Epithelial cell of esophagus (primary cell): Measurements from ENCODE around the gene MAB21L4.

Experiments
- DNase-seq: peaks from one replicate; pipeline ENCODE4 v3.0.0; 2010; ENCODE audit warnings: low read depth
- H3K4me3 ChIP-seq: 2 replicates; pipeline ENCODE4 v1.5.1; 2011; ENCODE audit warnings: mild to moderate bottlenecking, low read length, control low read depth
- TF ChIP-seq, protein P1 (sequence below): IDR thresholded peaks from 2 replicates; pipeline ENCODE4 v1.5.1; 2011; ENCODE audit warnings: low read depth, mild to moderate bottlenecking, low read length, control low read depth, inconsistent platforms; ENCODE audit not compliant: insufficient read depth; ENCODE audit errors: missing control alignments

MAB21L4 gene

DNA sequence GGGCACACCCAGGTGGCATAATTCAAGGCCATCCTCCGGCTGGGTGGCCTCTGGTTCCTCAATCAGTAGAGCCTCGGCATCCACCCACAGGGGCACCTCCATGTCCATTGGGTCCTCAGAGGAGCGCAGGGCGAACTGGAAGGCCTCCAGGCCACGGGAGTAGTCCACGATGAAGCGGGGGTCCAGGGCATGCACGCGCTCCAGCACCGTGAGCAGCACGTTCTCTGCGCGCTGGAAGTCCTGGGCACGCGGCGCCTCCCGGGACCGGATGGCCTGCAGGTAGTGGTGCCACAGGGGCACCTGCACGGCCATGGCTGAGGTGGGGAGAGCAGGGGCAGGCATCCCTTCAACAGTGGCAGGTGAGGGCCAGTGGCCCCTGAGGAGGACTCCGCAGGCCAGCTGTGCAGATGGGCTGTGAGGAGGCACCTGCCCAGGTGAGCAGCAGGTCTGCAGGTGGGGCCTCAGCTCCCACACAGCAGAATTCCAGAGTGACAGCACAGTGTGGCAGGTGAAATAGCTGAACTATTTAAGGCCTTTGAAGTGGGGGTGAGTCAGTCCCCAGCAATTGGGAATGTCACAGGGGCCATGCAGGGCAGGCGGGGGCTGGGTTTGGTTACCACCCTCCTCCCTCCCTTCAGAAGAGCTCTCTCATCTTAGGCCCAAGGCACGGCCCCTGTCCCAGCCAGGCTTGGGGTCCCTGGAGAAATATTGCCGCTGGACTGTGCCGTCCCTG lies at the start of gene MAB21L4:
Gene MAB21L4 (minus strand): TSS at position 501 of the 733 bp plus-strand sequence. CDS start 159 bp downstream, at position 342.
- DNase-seq, result peak; percentile 31
- TF ChIP-seq, protein P1, sequence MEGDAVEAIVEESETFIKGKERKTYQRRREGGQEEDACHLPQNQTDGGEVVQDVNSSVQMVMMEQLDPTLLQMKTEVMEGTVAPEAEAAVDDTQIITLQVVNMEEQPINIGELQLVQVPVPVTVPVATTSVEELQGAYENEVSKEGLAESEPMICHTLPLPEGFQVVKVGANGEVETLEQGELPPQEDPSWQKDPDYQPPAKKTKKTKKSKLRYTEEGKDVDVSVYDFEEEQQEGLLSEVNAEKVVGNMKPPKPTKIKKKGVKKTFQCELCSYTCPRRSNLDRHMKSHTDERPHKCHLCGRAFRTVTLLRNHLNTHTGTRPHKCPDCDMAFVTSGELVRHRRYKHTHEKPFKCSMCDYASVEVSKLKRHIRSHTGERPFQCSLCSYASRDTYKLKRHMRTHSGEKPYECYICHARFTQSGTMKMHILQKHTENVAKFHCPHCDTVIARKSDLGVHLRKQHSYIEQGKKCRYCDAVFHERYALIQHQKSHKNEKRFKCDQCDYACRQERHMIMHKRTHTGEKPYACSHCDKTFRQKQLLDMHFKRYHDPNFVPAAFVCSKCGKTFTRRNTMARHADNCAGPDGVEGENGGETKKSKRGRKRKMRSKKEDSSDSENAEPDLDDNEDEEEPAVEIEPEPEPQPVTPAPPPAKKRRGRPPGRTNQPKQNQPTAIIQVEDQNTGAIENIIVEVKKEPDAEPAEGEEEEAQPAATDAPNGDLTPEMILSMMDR, result no peak
- H3K4me3 ChIP-seq, result no peak within 1 kb of the TSS

DNA sequence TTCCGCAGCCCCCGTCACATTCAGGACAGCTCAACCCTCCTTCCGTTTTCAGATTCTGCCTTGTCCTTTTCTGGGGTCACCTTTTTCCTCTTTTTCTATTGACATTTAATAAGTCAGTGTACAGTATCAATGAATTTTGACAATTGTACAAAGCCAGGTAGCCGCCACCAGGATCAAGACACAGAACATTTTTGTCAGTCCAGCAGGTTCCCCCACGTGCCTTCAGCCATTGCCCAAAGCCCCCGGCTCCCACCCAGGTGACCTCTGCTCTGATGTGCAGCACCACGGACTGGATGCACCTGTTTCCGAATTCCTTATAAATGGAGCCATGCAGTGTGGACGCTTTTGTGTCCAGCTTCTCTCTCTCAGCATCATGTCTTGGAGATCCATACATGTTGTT lies 40.1 kb upstream of the MAB21L4 start:
- H3K4me3 ChIP-seq, result no peak overlapping the region
- DNase-seq, result no peak
- TF ChIP-seq, protein P1, result no peak

DNA sequence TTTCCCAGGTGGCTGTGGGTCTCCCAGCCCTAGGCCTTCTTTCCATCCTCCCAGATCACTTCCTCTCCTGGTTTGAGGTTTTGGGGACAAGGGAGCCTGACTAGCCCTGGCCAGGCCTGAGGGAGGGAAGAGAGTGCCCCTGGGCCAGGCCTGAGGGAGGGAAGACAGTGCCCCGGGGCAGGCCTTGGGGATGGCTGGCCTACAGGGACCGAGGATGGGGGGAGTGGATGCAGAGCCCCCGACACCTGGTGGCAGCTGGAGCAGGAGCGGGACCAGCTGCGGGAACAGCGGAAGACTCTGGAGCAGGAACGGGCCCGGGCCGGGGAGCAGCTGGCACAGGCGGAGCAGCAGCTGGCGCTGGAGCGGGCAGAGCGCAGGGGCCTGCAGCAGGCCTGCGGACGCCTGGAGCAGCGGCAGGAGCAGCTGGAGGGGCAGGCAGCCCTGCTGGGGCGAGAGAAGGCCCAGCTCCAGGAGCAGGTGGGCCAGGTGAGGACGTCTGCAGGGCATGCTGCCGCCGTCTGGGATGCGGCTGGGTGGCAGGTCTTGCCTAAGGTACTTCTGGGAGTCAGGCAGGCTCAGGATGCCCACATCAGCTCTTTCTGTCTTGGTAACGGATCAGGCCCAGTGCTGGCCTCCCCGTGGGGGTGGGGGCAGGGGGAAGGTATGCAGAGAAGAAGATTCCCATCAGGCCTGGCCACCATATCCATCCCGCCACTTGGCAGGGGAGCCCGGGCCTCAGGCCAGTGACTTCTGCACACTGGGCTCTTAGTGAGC lies 39.3 kb upstream of the MAB21L4 start:
- TF ChIP-seq, protein P1, result no peak
- no peak overlapping the region for H3K4me3 ChIP-seq
- no peak for DNase-seq

DNA sequence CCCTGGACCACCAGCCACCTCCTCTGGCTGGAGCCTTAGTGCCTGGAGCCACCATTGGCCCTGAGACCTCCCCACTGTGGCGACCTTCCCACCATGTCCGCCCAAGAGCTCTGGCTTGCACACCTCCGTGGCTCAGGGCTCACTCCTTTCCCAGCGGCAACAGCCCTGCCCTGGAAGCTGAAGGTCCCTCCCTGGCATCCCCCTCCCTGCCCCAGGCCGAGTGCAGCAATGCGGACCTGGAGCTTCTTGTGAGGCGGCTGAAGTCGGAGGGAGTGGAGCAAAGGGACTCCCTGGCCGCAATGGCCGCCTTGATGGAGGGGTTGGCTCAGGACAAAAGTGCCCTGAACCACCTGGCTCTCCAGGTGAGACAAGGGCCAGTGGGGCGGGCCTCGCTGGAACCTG lies 38.7 kb upstream of the MAB21L4 start:
- TF ChIP-seq, protein P1, result no peak
- DNase-seq, result no peak
- H3K4me3 ChIP-seq, result no peak overlapping the region

DNA sequence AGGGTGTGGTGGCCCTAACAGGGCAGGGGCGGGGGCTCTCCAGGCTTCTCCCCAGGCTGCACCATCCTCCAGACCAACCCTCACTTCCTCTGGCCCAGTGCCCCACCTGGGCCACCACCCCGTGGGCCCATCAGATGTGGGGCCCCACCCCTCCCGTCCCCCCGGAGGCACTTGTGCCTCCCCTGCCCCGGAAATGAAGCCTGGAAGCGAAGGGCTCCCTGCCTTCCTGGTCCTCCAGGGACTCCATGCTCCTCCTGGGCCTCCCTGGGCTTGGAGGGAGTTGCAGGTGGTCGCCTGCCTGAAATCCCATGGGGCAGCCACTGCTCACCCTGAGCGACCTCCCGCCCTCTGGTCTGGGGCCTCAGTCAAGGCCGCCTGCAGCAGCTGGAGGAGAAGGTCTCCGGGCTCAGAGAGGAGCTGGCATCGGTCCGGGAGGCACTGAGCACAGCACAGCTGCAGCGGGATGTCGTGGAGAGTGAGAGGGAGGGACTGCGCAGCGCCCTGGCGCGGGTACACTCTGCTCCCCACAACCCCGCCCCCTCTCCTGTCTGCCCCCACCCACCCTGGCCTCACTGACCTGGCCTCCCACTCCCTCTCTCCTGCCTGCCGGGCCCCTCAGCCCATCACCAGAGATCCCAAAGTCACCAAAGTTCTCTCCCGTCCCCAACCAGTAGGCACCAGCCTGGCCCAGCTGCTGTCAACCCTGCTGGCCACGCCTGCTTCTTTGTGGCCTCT lies 38.2 kb upstream of the MAB21L4 start:
- TF ChIP-seq, protein P1, result no peak
- H3K4me3 ChIP-seq, result no peak overlapping the region
- DNase-seq, result no peak

DNA sequence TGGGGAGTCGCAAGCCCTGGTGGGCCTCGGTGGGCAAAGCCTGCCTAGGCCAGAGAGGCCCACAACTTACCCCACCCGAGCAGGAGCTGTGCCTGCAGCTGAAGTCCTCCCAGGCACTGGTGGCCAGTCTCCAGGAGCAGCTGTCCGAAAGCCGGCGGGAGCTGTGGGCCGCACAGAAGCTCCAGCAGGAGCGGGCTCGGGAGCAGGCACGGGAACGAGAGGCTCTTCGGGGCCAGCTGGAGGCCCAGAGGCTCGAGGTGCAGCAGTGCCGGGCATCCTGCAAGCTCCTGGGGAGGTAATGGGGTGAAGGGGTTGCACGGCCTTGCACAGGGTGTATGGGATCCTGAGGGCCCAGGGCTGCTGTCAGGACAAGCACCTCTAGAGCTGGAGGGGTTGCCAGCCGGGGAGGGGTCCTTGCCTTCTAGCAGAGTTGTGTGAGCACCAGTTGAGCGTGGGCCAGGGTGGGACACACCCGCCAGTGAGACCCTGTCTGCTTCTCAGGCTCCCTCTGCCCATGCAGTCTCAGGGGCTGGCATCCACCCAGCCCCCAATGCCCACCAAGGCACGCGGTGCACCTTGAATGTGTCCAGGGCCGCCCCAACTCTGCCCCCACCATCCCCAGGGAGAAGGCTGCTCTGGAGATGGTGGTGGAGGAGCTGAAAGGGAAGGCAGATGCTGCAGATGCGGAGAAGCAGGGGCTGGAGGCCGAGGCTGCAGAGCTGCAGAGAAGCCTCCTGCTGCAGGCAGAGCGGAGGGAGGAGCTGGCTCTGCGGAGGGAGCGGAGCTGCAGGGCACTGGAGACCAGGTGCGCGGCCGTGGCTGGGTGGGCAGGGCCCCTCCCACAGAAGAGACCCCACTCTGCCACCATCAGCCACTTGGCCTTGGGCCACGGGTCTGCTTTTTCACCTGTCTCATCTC lies 37.4 kb upstream of the MAB21L4 start:
- TF ChIP-seq, protein P1, result no peak
- DNase-seq, result no peak
- H3K4me3 ChIP-seq, result no peak overlapping the region
